H1 (cell line): ENCODE data around the gene PDE9A. TPM values are rescaled to one million over a fixed set of nuclear protein-coding genes. Genes with fewer than 3 reads are reported as not detected.
A peak's percentile ranks its signal among the peaks of the same experiment; 100 is the strongest.

Experiments used
- CTCF ChIA-PET: fragments of 300-600 bp; sonication (Branson Sonifier 250); formaldehyde crosslinking; loops from one replicate; lab custom pipeline; 2021; ENCODE audit not compliant: partially characterized antibody; lab: Charles Lee
- POLR2A ChIA-PET: fragments of 300-600 bp; sonication (Branson Sonifier 250); formaldehyde crosslinking; loops from one replicate; lab custom pipeline; 2021; ENCODE audit warnings: inconsistent platforms; ENCODE audit not compliant: partially characterized antibody; lab: Charles Lee
- DNase-seq, 2 experiments: peaks; one replicate each; pipeline versions ENCODE4 v3.0.0 to v3.0.0-alpha.2; 2010 to 2022; ENCODE audit warnings: low spot score in 2 of 2, low read depth in 1 of 2, mixed read lengths in 1 of 2
- FAIRE-seq: peaks from 2 replicates; lab custom pipeline; 2011; peaks lifted over from hg19 to GRCh38; lab: Jason Lieb, UNC
- H2AFZ ChIP-seq: 2 replicates; pipeline ENCODE4 v1.8.1; 2012; ENCODE audit warnings: low read length, inconsistent platforms
- H2AK5ac ChIP-seq: 2 replicates; pipeline ENCODE4 v1.6.1; 2013; ENCODE audit warnings: low read depth, low read length
- H2BK120ac ChIP-seq: replicated peaks from 2 replicates; pipeline ENCODE3; 2013; ENCODE audit warnings: low read depth, low read length, inconsistent platforms
- H2BK12ac ChIP-seq: 2 replicates; pipeline ENCODE4 v1.6.1; 2013; ENCODE audit warnings: low read depth, low read length
- H2BK15ac ChIP-seq: 2 replicates; pipeline ENCODE4 v1.6.1; 2013; ENCODE audit warnings: low read length
- H2BK20ac ChIP-seq: 2 replicates; pipeline ENCODE4 v1.6.1; 2013; ENCODE audit warnings: low read length
- H2BK5ac ChIP-seq: 2 replicates; pipeline ENCODE4 v1.6.1; 2013; ENCODE audit warnings: low read depth, low read length
- H3K14ac ChIP-seq: 2 replicates; pipeline ENCODE4 v1.6.1; 2013; ENCODE audit warnings: inconsistent platforms; ENCODE audit not compliant: insufficient read length
- H3K18ac ChIP-seq: 2 replicates; pipeline ENCODE4 v1.6.1; 2013; ENCODE audit warnings: low read length; ENCODE audit errors: extremely low read depth
- H3K23ac ChIP-seq: 2 replicates; pipeline ENCODE4 v1.6.1; 2013; ENCODE audit warnings: inconsistent platforms; ENCODE audit not compliant: insufficient read length
- H3K23me2 ChIP-seq: 2 replicates; pipeline ENCODE4 v1.6.1; 2013; ENCODE audit warnings: low read depth, low read length
- H3K27ac ChIP-seq: 2 replicates; pipeline ENCODE4 v1.6.1; 2011; ENCODE audit warnings: low read depth, low read length, inconsistent platforms
- H3K27me3 ChIP-seq, 4 experiments: replicated peaks in 1 of 4; 1 replicate in 1 of 4; 2 replicates in 3 of 4; pipeline versions ENCODE4 v1.6.1 to v1.8.1; 2011 to 2013; ENCODE audit warnings: low read length in 3 of 4, mild to moderate bottlenecking in 3 of 4, inconsistent platforms in 2 of 4, mixed read lengths in 2 of 4, moderate library complexity in 1 of 4; ENCODE audit not compliant: control insufficient read depth in 3 of 4, insufficient read depth in 3 of 4; ENCODE audit errors: extremely low read depth in 1 of 4
- H3K36me3 ChIP-seq, 4 experiments: 2 replicates each; pipeline versions ENCODE4 v1.6.1 to v1.8.1; 2011 to 2013; ENCODE audit warnings: mild to moderate bottlenecking in 4 of 4, low read length in 3 of 4, moderate library complexity in 2 of 4, control low read depth in 1 of 4, inconsistent platforms in 1 of 4; ENCODE audit not compliant: insufficient read depth in 4 of 4, control insufficient read depth in 2 of 4
- H3K4ac ChIP-seq: replicated peaks from 2 replicates; pipeline ENCODE3; 2013; ENCODE audit warnings: low read length, low read depth, mixed read lengths, inconsistent platforms; ENCODE audit not compliant: insufficient read length
- H3K4me1 ChIP-seq, 4 experiments: replicated peaks in 1 of 4; 1 replicate in 1 of 4; 2 replicates in 3 of 4; pipeline versions ENCODE4 v1.6.1 to v1.8.1; 2011 to 2013; ENCODE audit warnings: low read length in 3 of 4, inconsistent platforms in 2 of 4, mixed read lengths in 1 of 4; ENCODE audit not compliant: insufficient read depth in 4 of 4, control insufficient read depth in 3 of 4
- H3K4me2 ChIP-seq, 2 experiments: 2 replicates each; pipeline versions ENCODE4 v1.6.1 to v1.8.1; 2011 to 2013; ENCODE audit warnings: low read depth in 2 of 2, low read length in 2 of 2, control low read depth in 1 of 2, inconsistent platforms in 1 of 2, mild to moderate bottlenecking in 1 of 2; ENCODE audit not compliant: insufficient read depth in 1 of 2
- H3K4me3 ChIP-seq, 4 experiments: fragments of 200-600, 300-600 bp in 1 of 4; sonication (generic), shearing (Covaris generic), sonication (Bioruptor Twin) in 1 of 4; 2 replicates each; pipeline versions ENCODE4 v1.5.1 to v1.8.1; 2011 to 2016; ENCODE audit warnings: low read length in 4 of 4, low read depth in 3 of 4, control low read depth in 2 of 4, inconsistent platforms in 2 of 4, mild to moderate bottlenecking in 2 of 4, mixed read lengths in 1 of 4, moderate library complexity in 1 of 4; ENCODE audit not compliant: insufficient read depth in 2 of 4; ENCODE audit errors: extremely low read depth in 1 of 4
- H3K56ac ChIP-seq: replicated peaks from 2 replicates; pipeline ENCODE3; 2013; ENCODE audit warnings: low read depth, mild to moderate bottlenecking, mixed read lengths, low read length, inconsistent platforms; ENCODE audit not compliant: insufficient read length
- H3K79me1 ChIP-seq: 2 replicates; pipeline ENCODE4 v1.6.1; 2013; ENCODE audit warnings: low read depth, low read length, control low read depth
- H3K79me2 ChIP-seq, 2 experiments: 2 replicates each; pipeline versions ENCODE4 v1.6.1 to v1.8.1; 2012 to 2013; ENCODE audit warnings: low read length in 2 of 2, mild to moderate bottlenecking in 2 of 2, inconsistent platforms in 1 of 2; ENCODE audit not compliant: insufficient read depth in 2 of 2, control insufficient read depth in 1 of 2
- H3K9ac ChIP-seq, 4 experiments: replicated peaks in 1 of 4; 1 replicate in 1 of 4; 2 replicates in 3 of 4; pipeline versions ENCODE4 v1.6.1 to v1.8.1; 2011 to 2013; ENCODE audit warnings: low read depth in 3 of 4, low read length in 3 of 4, control low read depth in 2 of 4, mild to moderate bottlenecking in 2 of 4, moderate library complexity in 2 of 4, inconsistent platforms in 1 of 4; ENCODE audit errors: extremely low read depth in 1 of 4
- H3K9me3 ChIP-seq, 2 experiments: 2 replicates each; pipeline versions ENCODE4 v1.6.1 to v1.8.1; 2012 to 2013; ENCODE audit warnings: mild to moderate bottlenecking in 2 of 2, moderate library complexity in 2 of 2, control low read depth in 1 of 2, inconsistent platforms in 1 of 2, low read depth in 1 of 2, low read length in 1 of 2, mixed read lengths in 1 of 2; ENCODE audit not compliant: insufficient read depth in 2 of 2
- H4K20me1 ChIP-seq, 2 experiments: replicated peaks in 1 of 2; 2 replicates each; pipeline versions ENCODE3 to v1.8.1; 2011 to 2013; ENCODE audit warnings: inconsistent platforms in 2 of 2, low read length in 2 of 2, mild to moderate bottlenecking in 1 of 2; ENCODE audit not compliant: insufficient read depth in 2 of 2, control insufficient read depth in 1 of 2
- H4K5ac ChIP-seq: 2 replicates; pipeline ENCODE4 v1.6.1; 2013; ENCODE audit warnings: low read length, low read depth, mixed read lengths, inconsistent platforms; ENCODE audit not compliant: insufficient read length
- H4K8ac ChIP-seq: 2 replicates; pipeline ENCODE4 v1.8.0; 2013; ENCODE audit warnings: mild to moderate bottlenecking, moderate library complexity, low read length, inconsistent platforms; ENCODE audit not compliant: insufficient read depth; ENCODE audit errors: extremely low read depth
- H4K91ac ChIP-seq: replicated peaks from 2 replicates; pipeline ENCODE3; 2013; ENCODE audit warnings: low read length, mixed read lengths, inconsistent platforms; ENCODE audit not compliant: insufficient read length
- BACH1 ChIP-seq: IDR thresholded peaks from 2 replicates; pipeline ENCODE4 v1.6.1; 2012; ENCODE audit warnings: low read length, improper control_type of control experiment
- CBX5 ChIP-seq: fragments of 300-800, 300-1000 bp; sonication (generic); IDR thresholded peaks from 2 replicates; pipeline ENCODE4 v1.7.1; 2016; ENCODE audit warnings: antibody characterized with exemption, low read length, low read depth
- CHD2 ChIP-seq: IDR thresholded peaks from 2 replicates; pipeline ENCODE4 v1.6.1; 2012; ENCODE audit warnings: low read length, improper control_type of control experiment
- EP300 ChIP-seq, 2 experiments: IDR thresholded peaks; 1 replicate in 1 of 2; 2 replicates in 1 of 2; pipeline ENCODE4 v1.6.1; 2011 to 2012; ENCODE audit warnings: low read depth in 2 of 2, low read length in 2 of 2, mild to moderate bottlenecking in 2 of 2, borderline replicate concordance in 1 of 2, inconsistent platforms in 1 of 2, moderate library complexity in 1 of 2
- PHF8 ChIP-seq: fragments of 200-600 bp; sonication (generic); conservative IDR thresholded peaks from 2 replicates; pipeline ENCODE4 v1.7.1; 2012; ENCODE audit warnings: low read depth, mild to moderate bottlenecking, inconsistent platforms, low read length, moderate library complexity
- POLR2A ChIP-seq, 2 experiments: IDR thresholded peaks; 1 replicate in 1 of 2; 2 replicates in 1 of 2; pipeline ENCODE4 v1.6.1; 2011; ENCODE audit warnings: low read depth in 2 of 2, low read length in 2 of 2, mild to moderate bottlenecking in 2 of 2; ENCODE audit errors: control extremely low read depth in 1 of 2
- YY1 ChIP-seq: IDR thresholded peaks from 2 replicates; pipeline ENCODE4 v1.6.1; 2011; ENCODE audit warnings: low read depth, mild to moderate bottlenecking, low read length
- WGBS, 2 experiments: shearing (Covaris generic) in 1 of 2; methylation state at CpG; one replicate each; pipeline versions ENCODE4 v1.1.6 to v1.1.7; 2013 to 2015; ENCODE audit warnings: low lambda C conversion rate in 2 of 2, mixed read lengths in 2 of 2, inconsistent platforms in 1 of 2, low coverage in 1 of 2, missing lambda C conversion rate in 1 of 2; ENCODE audit not compliant: insufficient replicate concordance in 2 of 2, insufficient coverage in 1 of 2, insufficient read length in 1 of 2; ENCODE audit errors: extremely low coverage in 1 of 2, missing lambda C conversion rate in 1 of 2; 5-methylcytosine and 5-hydroxymethylcytosine counted together
- polyA plus RNA-seq, 7 experiments: library from polyadenylated mRNA; depleted of rRNA in 3 of 7; stranded (reverse) in 5 of 7; unstranded in 2 of 7; fragments of >200 nt in 5 of 7; fragments of 200-250 nt in 2 of 7; gene quantifications; 1 replicate in 5 of 7; 2 replicates in 1 of 7; 4 replicates in 1 of 7; pipeline versions ENCODE4 v1.2.1 to v1.2.3, GENCODE V29; 2011 to 2013; ENCODE audit warnings: missing spikeins in 2 of 7, mixed read lengths in 2 of 7
- total RNA-seq: library from RNA; stranded (reverse); fragmentation: NEBNext Ultra II Directional; extraction: Animal tissue kit (Norgen Biotek cat#: 25700); gene quantifications from 2 replicates; pipeline ENCODE4 v1.2.1, GENCODE V29; 2021

PDE9A gene
- total and polyA plus RNA-seq, 2 of the 8 experiments (the other 6 are each of a cell fraction or from before 2014, with no cell fraction given), result 39.2 to 45.9 TPM

DNA sequence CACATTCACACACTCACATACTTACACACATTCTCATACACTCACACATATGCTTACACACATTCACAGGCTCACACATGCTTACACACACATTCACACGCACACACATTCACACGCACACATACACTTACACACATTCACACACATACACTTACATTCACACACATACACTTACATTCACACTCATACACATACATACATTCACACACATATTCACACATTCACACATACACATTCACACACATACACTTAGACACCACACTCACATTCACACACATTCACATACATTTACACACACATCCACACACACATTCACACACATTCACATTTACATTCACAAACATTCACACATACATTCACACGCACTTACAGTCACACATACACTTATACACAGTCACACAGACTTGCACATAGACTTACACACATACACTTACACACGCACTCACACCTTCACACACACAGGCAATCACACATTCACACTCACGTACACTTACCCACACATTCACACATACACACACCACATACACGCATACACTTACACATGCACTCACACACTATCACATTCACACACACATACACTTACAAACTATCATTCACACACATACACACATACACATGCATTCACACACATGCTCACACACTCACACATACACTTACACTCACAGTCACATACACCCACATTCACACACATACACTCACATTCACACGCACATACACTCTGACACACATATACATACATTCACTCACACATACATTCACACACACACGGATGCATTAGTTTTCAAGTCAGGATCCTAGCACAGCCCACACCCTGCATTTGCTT is 16.8 kb downstream of the PDE9A start:
- H4K8ac ChIP-seq, result no peak overlapping the region
- no peak overlapping the region for H3K4me2 ChIP-seq
- no peak for TF ChIP-seq POLR2A (IDR thresholded peaks at IDR 0.05; ENCODE audit: control extremely low read depth in 1 of 2, low read depth in 2 of 2, low read length in 2 of 2)
- TF ChIP-seq YY1, result no peak
- TF ChIP-seq EP300 (IDR thresholded peaks at IDR 0.05; ENCODE audit: borderline replicate concordance in 1 of 2, low read depth in 2 of 2, low read length in 2 of 2), result no peak
- TF ChIP-seq CBX5, result no peak
- no peak for TF ChIP-seq BACH1
- TF ChIP-seq PHF8, result no peak
- no peak for TF ChIP-seq CHD2
- H3K9ac ChIP-seq, result no peak overlapping the region
- H3K9me3 ChIP-seq, result no peaks in the 10 kb centered on the region
- no peak overlapping the region for H3K14ac ChIP-seq
- FAIRE-seq (no peak), DNase-seq (no peak)
- H3K4me1 ChIP-seq, result peaks cover 2 to 48% (median 30%) of the 10 kb centered on the region in 4 experiments
- H4K20me1 ChIP-seq, result peaks cover 11 to 41% of the 10 kb centered on the region in 2 experiments
- no peak overlapping the region for H2BK120ac ChIP-seq
- 63 to 100% methylated on average over 1 to 8 of the region's 8 CpGs for WGBS, 2 experiments
- no peak overlapping the region for H3K18ac ChIP-seq
- peak overlapping the region; percentile 76; the same call in 1 of the 2 replicates for H2BK12ac ChIP-seq
- 0 out of 2 replicates have a peak overlapping the region, but pooled peaks have one; percentile 11 for H2BK15ac ChIP-seq
- peaks cover 4 to 49% of the 10 kb centered on the region in 2 experiments; a peak in 3 of 4 replicates for H3K79me2 ChIP-seq
- no peak overlapping the region for H3K4me3 ChIP-seq
- peak overlapping the region; percentile 80 for H3K56ac ChIP-seq
- no peaks in the 10 kb centered on the region for H3K27me3 ChIP-seq
- ChIA-PET CTCF (interaction anchor here (0.8 to 2.8 kb wide), 3 partner anchors 16 to 77 kb away, joined by 3 to 21 read pairs (median 6); partner anchors contain the start of gene PDE9A), POLR2A (no interaction called here)
- no peak overlapping the region for H4K5ac ChIP-seq
- peaks cover 0 to 11% (median 1%) of the 10 kb centered on the region in 4 experiments; a peak in 3 of 8 replicates for H3K36me3 ChIP-seq
- H3K4ac ChIP-seq, result no peak overlapping the region
- H3K23ac ChIP-seq, result peak overlapping the region; percentile 7
- H2AK5ac ChIP-seq, result peak overlapping the region; percentile 87; the same call in 1 of the 2 replicates
- 0 out of 2 replicates have a peak overlapping the region, but pooled peaks have one; percentile 16 for H2BK20ac ChIP-seq
- H3K79me1 ChIP-seq, result peaks cover 8% of the 10 kb centered on the region; the same call in 1 of the 2 replicates
- no peak overlapping the region for H4K91ac ChIP-seq
- 0 out of 2 replicates have a peak overlapping the region, but pooled peaks have one; percentile 11 for H2BK5ac ChIP-seq
- H3K27ac ChIP-seq, result no peak overlapping the region
- H2AFZ ChIP-seq, result no peak overlapping the region
- H3K23me2 ChIP-seq, result peaks cover 10% of the 10 kb centered on the region
